ENCODE results near the gene GRK5. TPM values are rescaled to one million over a fixed set of nuclear protein-coding genes. Genes with fewer than 3 reads are reported as not detected.

GRK5 gene
- total RNA-seq, 1 experiment from 2014 or later: 1.2 TPM

- no peak overlapping the region for H2BK12ac ChIP-seq (ENCODE audit: insufficient read length, low read depth, low read length)
- no peak overlapping the region for H3K4ac ChIP-seq (ENCODE audit: low read depth, low read length)
- no peaks in the 10 kb centered on the region; the same call in 1 of the 2 replicates for H3K27me3 ChIP-seq (ENCODE audit: insufficient read depth, low read length)
- H2BK5ac ChIP-seq (ENCODE audit: insufficient read length, low read length): no peak overlapping the region
- Mint-ChIP-seq H3K4me3 (no peak overlapping the region), H3K27me3 (ENCODE audit: low read depth) (peaks cover 75% of the 10 kb centered on the region), H3K9me3 (peaks cover 4 to 5% of the 10 kb centered on the region in 2 experiments; a peak in 4 of 5 replicates), H3K27ac (no peak overlapping the region), H3K36me3 (ENCODE audit: insufficient read depth in 1 of 3, low read depth in 3 of 3) (no peaks in the 10 kb centered on the region; a peak in 1 of 7 replicates), H3K4me1 (no peaks in the 10 kb centered on the region)
- H3K4me1 ChIP-seq (ENCODE audit: insufficient read depth, low read length): no peaks in the 10 kb centered on the region
- H3K56ac ChIP-seq (ENCODE audit: insufficient read length, low read depth, low read length): no peak overlapping the region
- DNase-seq: no peak
- H3K79me1 ChIP-seq (ENCODE audit: insufficient read depth, low read depth, low read length, poor library complexity, severe bottlenecking): no peaks in the 10 kb centered on the region
- H3K9ac ChIP-seq (ENCODE audit: extremely low read depth, insufficient read length, low read length): no peak overlapping the region
- no peak overlapping the region for H2BK15ac ChIP-seq (ENCODE audit: low read depth, low read length)
- H3K18ac ChIP-seq (ENCODE audit: insufficient read length, low read depth, low read length): no peak overlapping the region
- H3K9me3 ChIP-seq (ENCODE audit: control insufficient read depth, low read depth, low read length): no peaks in the 10 kb centered on the region
- no peak overlapping the region for H2AK5ac ChIP-seq (ENCODE audit: insufficient read length, low read length)
- no peak overlapping the region for H3K23ac ChIP-seq (ENCODE audit: insufficient read length, low read depth, low read length)
- no peak overlapping the region for H3T11ph ChIP-seq (ENCODE audit: low read length)
- H4K8ac ChIP-seq (replicated peaks; ENCODE audit: insufficient read length, low read depth, low read length): no peak overlapping the region
- TF ChIP-seq CTCF (conservative IDR thresholded peaks at IDR 0.05): no peak
- H2BK120ac ChIP-seq (ENCODE audit: low read depth, low read length, poor library complexity, severe bottlenecking): no peak overlapping the region
- no peak overlapping the region for H2AFZ ChIP-seq (ENCODE audit: low read length)
- no peak overlapping the region for H2BK20ac ChIP-seq (ENCODE audit: low read depth, low read length, poor library complexity, severe bottlenecking)
- no peak overlapping the region for H4K5ac ChIP-seq (ENCODE audit: insufficient read length, low read depth, low read length)
- no peak overlapping the region for H3K27ac ChIP-seq (ENCODE audit: insufficient read length, low read depth, low read length)
- H4K20me1 ChIP-seq (ENCODE audit: control insufficient read depth, insufficient read depth, insufficient read length): peaks cover 3% of the 10 kb centered on the region
- H3K79me2 ChIP-seq (ENCODE audit: insufficient read depth, low read length): no peaks in the 10 kb centered on the region
- H3K23me2 ChIP-seq (ENCODE audit: insufficient read length, low read depth, low read length, poor library complexity, severe bottlenecking): no peaks in the 10 kb centered on the region
- no CpG with 5 or more reads among the region's 7 CpGs for WGBS (ENCODE audit: extremely low coverage, insufficient read length, low lambda C conversion rate)
- no peak overlapping the region for H3K14ac ChIP-seq (ENCODE audit: insufficient read depth, low read length)
- no peak overlapping the region for H4K91ac ChIP-seq (ENCODE audit: insufficient read length, low read depth, low read length)
- no peak overlapping the region for H3K4me2 ChIP-seq (ENCODE audit: insufficient read depth, insufficient read length, low read length)
These were observed 262.5 kb downstream of the GRK5 start for GRCh38 chr10:119469846-119470245.

Data from H9 (cell line).